GM18907 (cell line): ENCODE data around the gene CDH4.
"Not testable (repeated sequence)": the region's sequence is repeated elsewhere in the genome, so short reads cannot be mapped to it uniquely, and the experiment has no call there.

Experiments used
- ATAC-seq: cut with Tn5 transposase; IDR thresholded peaks from one replicate; pipeline ENCODE4 v1.9.1; 2021; ENCODE audit warnings: mild to moderate bottlenecking, moderate library complexity; ENCODE audit not compliant: unreplicated experiment

The CDH4 gene

GRCh38 chr20:61841551-61841950 lies 589.5 kb downstream of the CDH4 start:
- no peak for ATAC-seq

- no peak for ATAC-seq
Measured at GRCh38 chr20:61841966-61842365, 589.9 kb downstream of the CDH4 start.

- no peak for ATAC-seq
Measured at GRCh38 chr20:61844621-61845020, 592.6 kb downstream of the CDH4 start.

- ATAC-seq, result no peak
Measured at GRCh38 chr20:61845233-61845671, 593.2 kb downstream of the CDH4 start.

- ATAC-seq, result no peak
Measured at GRCh38 chr20:61846074-61846473, 594.0 kb downstream of the CDH4 start.

- ATAC-seq, result no peak
Measured at GRCh38 chr20:61846741-61847419, 594.8 kb downstream of the CDH4 start.

GRCh38 chr20:61847420-61847748 lies 595.3 kb downstream of the CDH4 start:
- ATAC-seq, result no peak

- no peak for ATAC-seq
Measured at GRCh38 chr20:61847986-61848385, 595.9 kb downstream of the CDH4 start.

- ATAC-seq, result no peak
Measured at GRCh38 chr20:61848851-61849250, 596.8 kb downstream of the CDH4 start.

- no peak for ATAC-seq
Measured at GRCh38 chr20:61849376-61849775, 597.3 kb downstream of the CDH4 start.

- no peak for ATAC-seq
Measured at GRCh38 chr20:61849822-61850221, 597.8 kb downstream of the CDH4 start.

GRCh38 chr20:61850457-61850856 lies 598.4 kb downstream of the CDH4 start:
- no peak for ATAC-seq

- no peak for ATAC-seq
Measured at GRCh38 chr20:61850926-61851900, 599.2 kb downstream of the CDH4 start.

- no peak for ATAC-seq
Measured at GRCh38 chr20:61852268-61853072, 600.4 kb downstream of the CDH4 start.

- ATAC-seq, result no peak
Measured at GRCh38 chr20:61853073-61854005, 601.3 kb downstream of the CDH4 start.

GRCh38 chr20:61854538-61854937 lies 602.5 kb downstream of the CDH4 start:
- ATAC-seq, result not testable (repeated sequence)

- no peak for ATAC-seq
Measured at GRCh38 chr20:61855286-61855685, 603.2 kb downstream of the CDH4 start.

GRCh38 chr20:61856626-61857413 lies 604.8 kb downstream of the CDH4 start:
- ATAC-seq, result no peak

- ATAC-seq, result no peak
Measured at GRCh38 chr20:61857414-61857775, 605.3 kb downstream of the CDH4 start.
